CD4-positive, alpha-beta T cell treated with Interleukin-6 for 4 hours (primary cell): Measurements from ENCODE around the gene CHN1.

Experiments
- DNase-seq: peaks from one replicate; pipeline ENCODE4 v3.0.0-alpha.2; 2020; ENCODE audit warnings: mixed read lengths

The CHN1 gene

DNA sequence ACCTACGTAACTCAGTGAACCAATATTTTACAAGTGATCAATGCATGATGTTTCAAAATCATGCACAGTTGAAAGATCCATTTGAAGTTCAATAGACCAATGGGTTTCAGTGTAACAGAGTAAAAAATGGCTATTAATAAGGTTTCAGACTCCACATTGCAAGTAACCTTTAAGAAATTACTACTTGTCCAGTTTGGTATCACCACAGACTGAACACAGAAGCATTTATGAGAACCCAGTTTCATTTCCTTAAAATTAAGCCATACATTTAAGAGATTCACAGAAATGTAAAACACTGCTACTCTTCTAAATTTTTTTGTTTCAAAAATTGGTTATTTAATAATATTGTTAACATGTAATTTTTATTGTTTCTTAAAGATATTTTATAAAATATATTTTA is 142.0 kb downstream of the CHN1 start:
- DNase-seq: no peak

DNA sequence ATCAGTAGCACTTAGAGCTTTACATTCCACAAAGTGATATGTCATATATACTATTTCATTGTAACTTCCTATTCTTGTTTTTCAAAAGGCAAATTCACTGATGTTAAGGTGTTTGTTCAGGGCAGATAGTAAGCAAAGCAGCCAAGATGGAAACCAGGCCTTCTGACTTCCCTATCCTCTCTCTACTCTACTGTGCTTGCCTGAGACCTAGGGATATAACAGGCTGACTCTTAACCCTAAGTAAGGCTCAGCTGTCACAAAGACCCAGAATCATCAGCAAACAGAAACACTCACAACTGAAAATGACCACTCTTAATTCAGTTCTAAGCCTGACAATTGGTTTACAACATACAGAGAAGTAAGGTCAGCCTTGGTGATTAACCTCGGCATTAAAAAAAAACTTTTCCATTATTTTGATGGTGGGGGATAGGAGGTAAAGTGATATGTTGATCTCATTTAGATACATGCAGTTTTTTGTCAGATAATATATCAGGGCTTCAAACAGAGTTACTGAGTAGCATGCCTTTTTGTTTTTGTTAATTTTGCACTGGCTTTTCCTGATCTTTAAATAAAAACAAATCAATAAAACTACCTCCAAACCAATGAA is 145.5 kb downstream of the CHN1 start:
- DNase-seq: no peak

DNA sequence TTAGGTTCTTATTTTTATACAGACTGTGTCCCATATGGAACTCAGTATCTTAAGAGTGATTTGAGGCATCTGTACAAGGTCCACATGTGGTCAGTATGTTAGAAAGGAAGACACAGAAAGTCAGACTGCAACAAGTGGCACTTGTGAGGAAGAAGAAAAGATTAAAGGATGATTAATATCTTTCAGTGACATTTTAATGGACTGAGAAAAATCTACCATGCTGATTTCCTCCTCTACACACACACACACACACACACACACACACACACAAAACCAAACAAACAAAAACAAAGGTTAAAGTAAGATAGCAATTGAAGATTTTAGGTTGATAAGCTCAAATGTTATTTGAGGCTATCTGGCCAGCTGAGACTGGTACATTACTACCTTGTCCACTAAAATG is 146.4 kb downstream of the CHN1 start:
- DNase-seq: no peak

DNA sequence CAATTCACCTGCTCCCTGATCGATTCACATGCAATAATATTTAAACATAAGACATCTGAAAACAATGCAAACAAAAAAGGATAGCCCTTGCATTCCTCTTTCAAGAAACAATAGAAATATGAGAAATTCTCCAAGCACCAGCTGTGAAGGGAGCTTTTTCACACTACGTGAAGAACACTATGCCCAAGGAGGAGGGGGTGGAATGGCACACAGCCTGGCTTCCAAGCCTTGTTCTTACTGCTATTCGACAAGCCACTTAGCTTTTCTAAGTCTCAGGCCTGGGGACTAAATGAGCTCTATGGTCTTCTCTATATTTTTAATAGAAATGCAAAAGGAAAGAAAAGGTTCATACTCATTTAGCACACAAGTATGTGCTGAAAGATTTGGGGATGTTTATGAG is 148.7 kb downstream of the CHN1 start:
- DNase-seq: no peak

DNA sequence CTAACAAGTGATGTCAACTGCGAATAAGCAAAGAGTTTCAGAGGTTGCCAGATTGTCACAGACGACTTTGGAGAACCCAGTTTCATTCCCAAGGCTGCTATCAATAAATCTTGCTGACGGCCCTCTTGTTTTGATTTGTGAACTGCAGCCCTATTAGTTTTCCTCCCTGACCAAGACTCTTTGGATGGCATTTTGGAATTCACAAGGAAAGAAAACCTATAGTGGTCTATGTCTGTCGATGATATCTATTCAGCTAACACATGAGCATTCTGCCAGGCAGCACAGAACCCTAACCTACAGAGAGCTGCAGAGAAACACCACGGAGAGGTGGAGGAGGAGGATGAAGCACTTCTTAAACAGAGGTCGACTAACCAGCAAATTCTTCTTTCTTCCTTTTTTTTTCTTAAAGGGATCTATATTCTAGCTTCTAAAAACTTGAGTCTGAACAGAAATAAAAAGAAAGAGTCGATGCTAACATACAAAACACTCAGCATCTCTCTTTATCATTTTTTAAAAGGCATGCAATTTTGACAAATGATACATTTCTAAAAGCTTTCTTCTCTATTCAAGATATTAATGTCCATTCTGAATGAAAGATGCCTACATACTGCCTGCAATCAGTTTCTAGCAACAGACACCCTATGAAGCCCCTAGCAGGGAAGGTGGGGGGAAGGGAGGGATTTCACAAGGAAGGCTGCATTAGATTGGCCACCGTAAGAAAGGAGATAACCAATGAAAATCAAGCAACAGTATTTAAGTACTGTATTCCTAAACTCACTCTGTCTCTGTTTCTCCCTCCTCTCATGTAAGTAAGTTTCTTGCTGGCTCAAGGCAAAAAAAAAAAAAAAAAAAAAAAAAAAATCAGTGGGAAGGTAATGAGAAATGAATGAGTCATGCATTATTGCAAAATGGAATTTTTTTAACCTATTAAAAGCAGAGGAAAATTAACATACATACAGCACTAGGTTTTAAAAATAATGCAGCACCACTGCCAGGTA is 157.9 kb downstream of the CHN1 start:
- DNase-seq: peak; percentile 12

DNA sequence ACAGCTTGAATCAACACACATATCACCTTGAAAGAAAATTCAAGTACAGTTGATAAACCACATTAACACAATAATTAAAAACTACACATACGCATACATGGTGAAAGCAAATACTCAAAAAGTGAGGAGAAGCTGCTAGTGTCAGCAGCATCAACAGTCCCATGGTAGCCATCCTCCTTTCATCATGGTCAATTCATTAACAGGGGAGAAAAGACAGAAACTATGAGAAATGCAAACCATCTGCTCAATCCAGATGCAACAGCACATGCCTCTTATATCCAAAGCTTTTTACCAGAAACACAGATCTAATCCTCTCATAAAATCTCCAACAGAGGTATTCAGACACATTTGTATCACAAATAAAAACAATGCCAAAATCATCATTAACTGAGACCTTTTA is 159.0 kb downstream of the CHN1 start:
- no peak for DNase-seq

DNA sequence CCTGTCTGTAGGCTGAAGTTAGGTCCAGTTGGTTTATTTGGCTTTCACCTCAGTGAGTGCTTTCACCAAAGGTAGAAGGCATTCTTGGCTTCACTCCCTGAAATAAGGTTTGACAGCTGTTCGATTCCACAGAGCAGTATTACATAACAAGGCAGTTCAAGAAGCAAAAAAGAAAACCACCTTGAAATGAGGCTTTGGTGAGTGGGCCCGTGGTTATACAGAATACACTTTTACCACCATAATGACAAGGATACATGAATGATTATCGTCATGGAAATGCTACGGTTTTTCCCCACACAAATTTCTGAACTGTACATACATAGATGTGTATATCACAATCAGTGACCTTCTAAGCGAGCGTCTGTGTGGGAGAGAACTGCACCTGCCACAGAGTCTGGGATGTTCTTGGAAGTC is 160.9 kb downstream of the CHN1 start:
- DNase-seq: no peak

DNA sequence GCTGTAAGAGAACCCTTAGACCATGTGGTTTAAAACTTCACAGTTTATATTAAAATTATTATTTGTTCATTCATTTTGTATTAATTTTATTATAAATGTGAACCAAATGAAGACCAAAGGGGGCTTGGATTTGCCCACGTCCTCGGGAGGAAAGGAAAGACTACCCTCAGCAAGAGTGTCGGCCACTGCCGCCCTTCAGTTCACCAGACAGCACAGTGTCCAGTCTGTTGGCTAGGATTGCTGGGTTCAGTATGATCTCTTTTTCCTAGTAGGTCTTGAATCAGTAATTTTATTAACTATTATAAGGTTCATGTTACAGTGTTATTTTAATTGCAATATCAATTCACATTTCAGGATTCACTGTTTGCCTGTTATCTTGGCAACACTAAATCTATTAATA is 162.7 kb downstream of the CHN1 start:
- DNase-seq: no peak

DNA sequence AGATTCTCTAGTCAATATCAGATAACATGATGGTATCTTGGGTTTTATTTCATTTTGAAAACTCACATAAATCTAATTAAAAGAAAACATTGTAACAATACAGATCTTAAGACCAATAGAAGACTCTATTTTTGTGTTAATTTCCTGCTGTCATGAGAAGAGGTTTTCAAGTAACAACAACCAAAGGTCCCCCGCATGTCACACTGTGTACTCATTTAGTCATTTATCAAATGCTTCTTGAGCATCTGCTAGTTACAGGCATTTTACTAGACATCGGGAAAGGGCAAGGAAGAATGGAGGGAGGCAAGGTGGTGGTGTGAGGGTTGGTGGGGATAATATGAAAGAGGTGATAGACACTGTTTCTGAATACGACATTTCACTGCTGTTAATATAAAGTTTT is 163.2 kb downstream of the CHN1 start:
- DNase-seq: no peak

DNA sequence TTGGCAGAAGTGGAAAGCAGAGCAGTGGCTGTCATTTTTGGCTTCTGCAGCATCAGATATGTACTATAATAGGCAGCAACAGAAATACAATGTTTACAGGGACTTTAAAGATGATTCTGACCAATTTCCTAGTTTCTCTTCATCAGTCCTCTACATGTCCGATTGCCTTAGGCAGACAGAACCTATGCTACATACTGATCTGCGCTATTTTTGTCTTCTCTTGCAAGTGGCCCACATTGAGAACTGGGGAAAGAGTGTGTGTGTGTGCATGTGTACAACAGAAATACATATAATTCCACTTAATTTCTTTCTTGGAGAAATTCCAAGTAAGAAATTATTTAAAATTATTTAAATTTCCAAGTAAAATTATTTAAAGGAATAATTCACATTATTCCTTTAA is 163.8 kb downstream of the CHN1 start:
- no peak for DNase-seq

DNA sequence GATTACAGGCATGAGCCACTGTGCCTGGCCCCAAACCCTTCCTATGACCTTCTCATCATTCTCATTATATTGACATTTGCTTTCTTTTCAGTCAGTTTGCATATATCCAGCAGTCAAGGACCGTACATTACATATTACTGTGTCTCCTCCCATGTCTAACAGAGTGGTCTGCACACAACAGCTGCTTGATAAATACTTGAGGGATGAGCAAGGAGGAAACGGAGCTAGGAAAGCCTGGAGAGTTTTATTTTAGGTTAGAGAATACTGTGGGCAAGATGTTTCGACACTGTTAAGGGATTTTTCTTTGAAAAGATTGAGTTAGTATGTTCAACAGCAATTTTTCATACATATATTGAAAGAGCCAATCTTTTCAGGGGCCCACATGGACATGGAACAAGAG is 164.7 kb downstream of the CHN1 start:
- no peak for DNase-seq

DNA sequence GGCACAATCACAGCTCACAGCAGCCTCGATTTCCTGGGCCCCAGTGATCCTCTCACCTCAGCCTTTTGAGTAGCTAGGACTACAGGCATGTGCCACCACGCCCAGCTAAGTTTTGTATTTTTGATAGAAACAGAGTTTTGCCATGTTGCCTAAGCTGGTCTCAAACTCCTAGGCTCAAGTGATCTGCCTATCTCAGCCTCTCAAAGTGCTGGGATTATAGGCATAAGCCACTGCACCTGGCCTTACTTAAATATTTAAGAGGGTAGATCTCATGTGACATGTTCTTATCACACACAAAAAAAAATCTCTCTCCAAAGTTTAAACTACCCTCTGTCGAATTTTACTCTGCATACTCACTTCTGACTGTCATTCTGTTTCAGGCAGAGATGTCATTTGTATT is 165.5 kb downstream of the CHN1 start:
- DNase-seq: no peak

DNA sequence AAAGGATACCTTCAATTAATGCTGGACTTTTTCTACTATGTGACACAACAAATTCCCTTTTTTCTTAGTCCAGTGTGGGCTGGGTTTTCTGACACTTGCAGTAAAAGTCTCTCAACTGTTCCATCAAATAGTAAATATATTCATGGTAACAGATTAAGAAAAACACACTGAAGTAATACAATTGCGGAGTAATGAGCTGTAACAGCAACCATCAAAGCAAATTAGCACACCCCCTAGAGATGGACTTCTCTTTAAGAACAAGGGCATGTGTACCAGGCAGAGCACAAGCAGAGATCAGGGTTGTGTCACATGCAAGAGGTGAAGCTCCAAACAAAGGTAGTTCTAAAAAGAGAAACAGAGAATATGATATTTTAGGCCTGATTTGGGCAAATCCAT is 168.2 kb downstream of the CHN1 start:
- DNase-seq: no peak

DNA sequence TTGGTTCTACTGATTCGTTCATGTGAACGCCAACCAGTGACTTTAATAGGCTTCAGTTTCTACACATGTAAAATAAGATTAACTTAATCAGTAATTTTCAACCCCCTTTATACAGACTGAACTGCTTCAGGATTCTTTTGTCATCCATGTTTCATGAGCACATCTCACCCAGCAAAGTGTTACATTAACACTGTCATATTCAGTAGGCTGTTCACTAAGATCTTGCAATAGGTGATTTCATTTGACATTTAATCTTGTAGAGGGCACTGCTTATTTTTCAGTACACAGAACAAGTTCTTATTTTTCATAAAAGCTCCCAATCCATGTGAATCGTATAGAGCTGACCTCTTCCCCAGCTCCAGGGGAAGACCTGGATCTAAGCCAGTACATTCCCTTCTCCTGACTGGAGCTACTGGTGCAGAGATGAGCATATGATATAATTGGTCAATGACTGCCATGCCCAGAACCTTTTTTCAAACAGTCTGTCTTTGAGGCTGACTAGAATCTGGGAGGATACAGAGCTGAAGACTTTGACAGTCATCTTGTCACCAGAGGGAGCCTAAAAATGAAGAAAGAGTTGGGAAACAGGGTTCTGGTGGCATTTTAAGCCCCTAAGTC is 168.7 kb downstream of the CHN1 start:
- DNase-seq: no peak

DNA sequence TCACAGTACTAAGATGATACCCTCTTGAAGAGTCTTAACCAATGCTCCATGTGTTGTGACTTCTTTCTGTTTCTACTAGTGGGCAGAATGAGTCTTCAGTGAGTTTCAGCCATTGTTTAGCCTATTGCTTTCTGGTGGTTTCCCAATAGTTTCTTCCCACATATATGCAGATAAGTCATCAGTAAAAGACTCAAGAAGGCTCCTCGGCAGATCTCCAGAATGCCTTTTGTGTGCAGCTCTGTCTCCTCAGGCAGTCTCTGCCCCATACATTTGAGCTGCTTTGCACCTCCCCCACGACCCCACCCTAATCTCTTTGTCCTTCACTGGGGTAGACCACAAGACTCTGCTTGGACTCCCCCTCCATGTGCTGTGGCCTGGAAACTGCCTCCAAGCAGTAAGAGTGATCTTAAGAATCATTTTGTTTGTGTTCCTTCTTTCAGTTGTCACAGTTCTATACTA is 169.4 kb downstream of the CHN1 start:
- no peak for DNase-seq

DNA sequence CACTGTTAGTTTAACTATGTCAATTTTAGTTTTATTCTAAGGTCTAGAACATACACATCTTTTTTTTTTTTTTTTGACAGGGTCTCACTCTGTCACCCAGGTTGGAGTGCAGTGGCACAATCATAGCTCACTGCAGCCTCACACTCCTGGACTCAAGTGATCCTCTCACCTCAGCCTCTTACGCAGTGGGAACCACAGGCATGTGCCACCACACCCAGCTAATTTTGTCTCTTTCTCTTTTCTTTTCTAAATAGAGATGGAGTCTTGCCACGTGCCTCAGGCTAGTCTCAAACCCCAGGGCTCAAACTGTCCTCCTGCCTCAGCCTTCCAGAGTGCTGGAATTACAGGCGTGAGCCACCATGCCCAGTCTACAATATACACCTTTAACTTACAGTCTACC is 171.4 kb downstream of the CHN1 start:
- DNase-seq: no peak

DNA sequence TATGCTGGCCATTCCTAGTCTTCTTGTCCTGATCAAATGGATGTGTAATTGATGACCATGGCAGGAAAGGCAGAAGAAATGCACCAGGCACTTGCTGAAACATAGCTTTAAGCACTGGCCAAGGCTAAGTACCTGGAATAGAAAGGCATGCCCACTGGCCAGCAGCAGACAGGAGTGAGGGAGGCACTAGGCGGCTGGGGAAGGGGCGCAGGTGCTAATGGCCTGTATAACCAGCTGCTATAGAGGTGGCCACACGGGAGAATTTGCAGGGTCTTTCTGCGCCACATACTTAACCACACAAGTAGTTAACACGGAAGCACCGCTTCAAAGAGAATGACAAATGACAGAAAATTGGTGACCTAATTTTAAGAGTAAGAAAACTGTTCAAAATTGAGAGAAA is 174.6 kb downstream of the CHN1 start:
- no peak for DNase-seq

DNA sequence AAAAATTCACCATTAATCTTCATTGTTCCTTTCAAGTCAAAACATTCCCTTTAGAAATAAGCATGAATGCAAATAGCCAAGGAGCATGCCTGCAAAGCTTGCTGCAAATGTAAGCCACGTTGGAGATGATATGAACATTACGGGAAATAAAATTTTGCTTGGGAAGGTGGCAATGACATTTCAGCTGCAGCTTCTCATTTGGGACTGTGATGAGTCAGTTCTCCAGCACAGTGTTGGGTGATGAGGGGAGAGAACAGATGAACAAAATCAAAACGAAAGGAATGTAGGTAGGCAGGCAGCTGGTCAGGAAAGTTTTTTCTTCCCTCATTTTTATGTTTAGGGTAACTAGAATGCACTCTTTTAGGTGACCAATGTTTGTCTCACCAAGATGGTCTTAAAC is 175.6 kb downstream of the CHN1 start:
- no peak for DNase-seq

DNA sequence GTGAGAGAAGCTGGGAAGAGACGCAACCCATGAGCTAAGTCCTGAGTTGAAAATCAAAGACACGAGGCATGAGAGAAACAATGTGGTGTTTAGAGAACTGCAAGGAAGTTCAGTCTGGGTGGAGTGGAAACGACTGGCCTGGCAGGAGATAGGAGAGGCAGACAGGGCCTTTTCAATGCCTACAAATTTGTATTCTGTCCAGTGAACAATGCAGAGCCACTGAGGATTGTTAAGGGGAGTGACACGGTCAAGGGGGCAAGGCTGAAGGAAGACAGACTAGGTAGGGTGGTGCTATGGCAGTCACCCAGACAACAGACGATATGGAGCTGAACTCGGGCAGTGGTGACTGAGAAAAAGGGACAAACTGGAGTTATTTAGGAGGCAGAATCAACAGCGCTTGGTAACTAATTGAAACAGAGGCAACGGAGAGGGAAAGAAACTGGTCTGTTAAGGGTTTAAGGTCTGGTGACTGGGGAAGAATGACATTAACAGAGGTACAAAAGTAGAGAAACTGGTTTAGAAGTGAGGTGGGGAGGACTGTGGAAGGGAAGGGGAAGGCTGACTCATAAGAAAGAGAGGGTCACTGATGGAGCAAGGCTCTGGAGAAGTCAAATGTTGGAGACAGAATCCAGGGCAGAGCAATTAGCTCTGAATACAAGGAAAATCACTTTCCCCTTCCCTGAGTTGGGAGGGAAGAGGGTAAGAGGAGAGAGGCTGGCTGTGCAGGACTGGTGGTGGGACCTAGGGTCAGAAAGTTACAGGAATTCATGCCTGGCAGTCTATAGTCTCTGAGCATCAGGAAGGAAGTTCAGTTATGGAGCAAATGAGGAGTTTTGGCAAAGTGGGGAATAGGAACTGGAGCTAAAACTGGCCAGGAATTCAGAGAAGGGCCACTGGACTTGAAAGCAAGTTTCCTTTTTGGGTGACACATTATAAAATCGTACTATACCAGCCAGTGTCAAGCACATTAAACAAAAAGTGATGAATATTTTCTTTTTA is 177.5 kb downstream of the CHN1 start:
- no peak for DNase-seq

DNA sequence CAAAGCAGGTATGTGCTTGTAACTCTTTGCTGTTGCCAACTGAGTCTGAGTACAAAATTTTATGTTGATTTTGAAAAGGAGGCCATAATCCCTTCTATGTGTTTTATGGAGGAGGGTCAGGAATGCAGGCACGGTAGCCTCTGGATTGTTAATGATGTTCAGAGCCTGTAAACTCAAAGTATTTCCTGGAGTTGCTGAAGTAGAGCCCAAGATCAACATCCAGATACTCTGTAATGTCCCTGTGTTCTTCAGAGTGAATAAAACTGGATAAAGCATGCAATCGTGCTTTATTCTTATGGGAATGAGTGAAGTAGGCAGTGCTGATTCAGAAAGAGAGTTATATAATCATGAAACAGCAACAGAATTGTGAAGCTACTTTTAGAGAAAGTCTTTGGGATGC is 179.1 kb downstream of the CHN1 start:
- DNase-seq: no peak

DNA sequence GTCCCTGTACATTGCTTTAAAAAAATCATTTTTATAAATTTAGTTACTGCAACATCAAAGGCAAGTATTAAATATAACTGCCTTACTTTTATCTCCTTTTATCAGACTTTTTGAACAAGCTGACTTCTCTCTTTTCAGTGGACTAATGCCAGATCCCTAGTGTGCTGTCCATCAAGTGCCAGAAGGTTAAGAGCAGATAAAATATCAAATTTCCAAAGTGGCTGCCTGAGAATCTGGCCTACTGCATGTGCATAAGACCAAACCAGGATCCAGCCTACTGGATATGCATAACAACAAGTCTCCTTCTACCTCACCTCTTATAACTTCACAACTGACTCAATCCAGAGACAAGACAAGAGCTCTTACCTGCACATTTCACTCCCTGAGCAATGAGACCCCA is 181.1 kb downstream of the CHN1 start:
- DNase-seq: no peak

DNA sequence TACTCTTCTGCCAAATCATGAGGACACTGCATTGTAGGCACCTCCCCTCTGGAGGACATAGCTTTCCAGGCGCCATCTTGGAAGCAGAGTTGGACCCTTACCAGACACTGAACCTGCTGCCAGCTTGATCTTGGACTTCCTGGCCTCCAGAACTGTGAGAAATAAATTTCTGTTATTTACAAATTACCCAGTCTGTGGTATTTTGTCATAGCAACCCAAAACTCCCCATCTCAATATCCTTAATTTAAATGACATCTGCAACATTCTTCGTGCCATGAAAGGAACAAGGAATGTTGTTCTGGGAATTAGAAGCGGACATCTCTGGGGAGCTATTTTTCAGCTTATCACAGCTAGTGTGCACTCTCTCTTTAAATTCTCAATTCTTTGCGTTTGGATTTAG is 183.6 kb downstream of the CHN1 start:
- DNase-seq: no peak

DNA sequence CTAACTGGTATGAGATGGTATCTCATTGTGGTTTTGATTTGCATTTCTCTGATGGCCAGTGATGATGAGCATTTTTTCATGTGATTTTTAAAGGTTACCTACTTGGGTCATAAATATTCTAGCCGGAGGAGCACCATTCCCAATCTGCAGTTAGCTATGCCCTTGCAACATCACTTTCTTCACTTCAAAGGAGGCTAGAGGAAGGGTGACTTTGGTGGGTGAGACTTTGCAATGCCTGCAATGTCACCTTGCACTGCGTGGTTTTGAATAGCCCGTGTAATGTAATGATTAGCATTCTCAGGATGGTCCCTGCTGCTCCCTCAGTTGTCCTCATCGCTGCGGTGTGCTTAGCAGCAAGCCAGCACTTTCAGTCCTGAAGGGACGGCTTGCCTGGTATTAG is 184.8 kb downstream of the CHN1 start:
- DNase-seq: no peak
